GM23248 (cell line): ENCODE results near the gene HOXC11.

Source experiments
- EZH2 ChIP-seq: fragments of 200-600 bp; sonication (generic); IDR thresholded peaks from 2 replicates; pipeline ENCODE4 v1.6.1; 2018; ENCODE audit warnings: antibody characterized with exemption, mild to moderate bottlenecking; ENCODE audit not compliant: insufficient read depth, poor library complexity, severe bottlenecking
- EZH2phosphoT487 ChIP-seq: fragments of 200-600 bp; sonication (generic); IDR thresholded peaks from 2 replicates; pipeline ENCODE4 v1.6.1; 2018; ENCODE audit warnings: antibody characterized with exemption, moderate library complexity, mild to moderate bottlenecking, low read depth; ENCODE audit not compliant: insufficient read depth

DNA sequence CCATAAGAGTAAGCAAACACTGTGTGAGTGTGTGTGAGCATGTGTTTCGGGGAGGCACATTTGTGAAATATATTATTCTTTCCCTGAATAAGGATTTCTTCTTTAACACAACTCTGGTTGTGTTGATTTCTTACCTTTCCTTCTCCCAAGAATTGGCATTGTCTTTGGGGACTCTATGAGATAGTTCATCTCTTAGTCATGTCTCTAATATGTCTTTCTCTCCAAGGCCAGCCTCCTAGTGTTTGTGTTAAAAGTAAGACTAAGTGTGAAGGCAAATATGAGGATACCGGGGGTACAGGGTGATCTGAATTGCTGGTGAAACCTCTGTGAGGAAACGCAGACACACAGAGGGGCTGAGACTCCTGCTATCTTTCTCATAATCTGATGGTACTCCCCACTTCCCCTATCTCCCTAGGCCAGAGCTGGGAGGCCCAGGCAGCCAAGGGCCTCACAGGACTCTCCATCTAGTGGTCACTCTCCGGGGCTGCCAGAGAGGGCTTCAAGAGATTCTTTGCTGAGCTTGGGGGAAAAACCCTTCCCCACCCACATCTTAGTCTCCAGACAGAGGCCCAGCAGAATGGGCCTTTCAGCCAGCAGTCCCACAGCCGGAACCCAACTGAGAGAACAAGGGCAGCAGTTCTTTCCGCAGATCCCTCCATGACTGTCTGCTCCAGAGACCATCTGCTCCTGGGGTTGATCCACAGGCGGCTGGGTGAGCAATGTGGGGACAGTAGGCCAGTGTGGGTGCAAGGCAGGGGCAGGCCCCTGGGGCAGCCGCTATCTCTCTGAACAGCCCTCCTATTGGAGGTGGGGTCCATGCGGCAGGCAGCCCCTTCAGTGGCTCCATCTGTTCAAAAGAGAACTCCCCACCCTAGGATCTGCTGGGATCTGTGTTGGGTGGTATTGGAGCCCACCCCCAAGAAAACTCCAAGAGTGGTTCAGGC lies 24.0 kb upstream of the HOXC11 start:
- TF ChIP-seq EZH2 (no peak), EZH2phosphoT487 (no peak)
